Peyer's patch (tissue), 4 donors: ENCODE results near the gene NATD1. TPM values are rescaled to one million over a fixed set of nuclear protein-coding genes. Genes with fewer than 3 reads are reported as not detected.
A peak's percentile ranks its signal among the peaks of the same experiment; 100 is the strongest.
"Not testable (repeated sequence)": the region's sequence is repeated elsewhere in the genome, so short reads cannot be mapped to it uniquely, and the experiment has no call there.

Experiments
- DNase-seq, 3 donors: peaks; one replicate each; pipeline ENCODE4 v3.0.0-alpha.2; 2017 to 2019
- H3K27ac ChIP-seq, 4 donors: fragments of 200-600 bp; sonication (generic); one replicate each; pipeline ENCODE4 v1.5.1; 2016 to 2019
- H3K27me3 ChIP-seq, 2 donors: fragments of 200-600 bp; sonication (generic); one replicate each; pipeline ENCODE4 v1.5.1; 2019
- H3K36me3 ChIP-seq, 3 donors: fragments of 200-600 bp; sonication (generic); one replicate each; pipeline ENCODE4 v1.5.1; 2016 to 2019
- H3K4me1 ChIP-seq, 4 donors: fragments of 200-600 bp; sonication (generic); one replicate each; pipeline ENCODE4 v1.5.1; 2016 to 2019
- H3K4me3 ChIP-seq, 4 donors: fragments of 200-600 bp; sonication (generic); 1 replicate in 3 of 4; 2 replicates in 1 of 4; pipeline ENCODE4 v1.5.1; 2016 to 2019; ENCODE audit warnings: mild to moderate bottlenecking in 1 of 4
- H3K9me3 ChIP-seq, 4 donors: fragments of 200-600 bp; sonication (generic); one replicate each; pipeline ENCODE4 v1.5.1; 2016 to 2019; ENCODE audit warnings: mild to moderate bottlenecking in 1 of 4
- CTCF ChIP-seq, 6 experiments: fragments of 450-650 bp in 4 of 6; fragments of 200-600 bp in 2 of 6; sonication (generic) in 1 of 6; IDR thresholded peaks; one replicate each; pipeline ENCODE4 v1.5.1; 2017 to 2019; ENCODE audit warnings: antibody characterized with exemption in 6 of 6, mild to moderate bottlenecking in 3 of 6, moderate library complexity in 1 of 6
- POLR2A ChIP-seq, 2 donors: fragments of 450-650 bp; IDR thresholded peaks; one replicate each; pipeline ENCODE4 v1.5.1; 2017; ENCODE audit warnings: antibody characterized with exemption in 2 of 2, mild to moderate bottlenecking in 2 of 2, moderate library complexity in 2 of 2
- total RNA-seq, 4 donors: library from RNA; depleted of rRNA; stranded (reverse); fragments of >200 nt; gene quantifications; one replicate each; pipeline ENCODE4 v1.1.0, GENCODE V29; 2016

Gene NATD1
- total RNA-seq, 4 donors from 2014 or later, result 5.0 to 11.4 (median 10.1) TPM

GRCh38 chr17:21233581-21234347, 19.4 kb downstream of the NATD1 start:
- Histone ChIP-seq H3K9me3 (no peaks in the 10 kb centered on the region), H3K27me3 (no peaks in the 10 kb centered on the region), H3K27ac (no peak overlapping the region), H3K36me3 (no peaks in the 10 kb centered on the region), H3K4me1 (no peaks in the 10 kb centered on the region), H3K4me3 (no peak overlapping the region)
- no peak for DNase-seq
- TF ChIP-seq POLR2A (IDR thresholded peaks at IDR 0.05) (no peak), CTCF (IDR thresholded peaks at IDR 0.05) (no peak)

- no peak overlapping the region for H3K4me3 ChIP-seq
- TF ChIP-seq POLR2A (IDR thresholded peaks at IDR 0.05) (no peak), CTCF (IDR thresholded peaks at IDR 0.05) (no peak)
Observed at GRCh38 chr17:21232033-21232749, 21.0 kb downstream of the NATD1 start.

GRCh38 chr17:21231533-21231932, 21.7 kb downstream of the NATD1 start:
- peak in 1 of 3 donors; percentile 14 for DNase-seq
- Histone ChIP-seq H3K27me3 (no peaks in the 10 kb centered on the region), H3K36me3 (no peaks in the 10 kb centered on the region), H3K9me3 (no peaks in the 10 kb centered on the region), H3K4me1 (no peaks in the 10 kb centered on the region), H3K4me3 (no peak overlapping the region), H3K27ac (no peak overlapping the region)
- TF ChIP-seq POLR2A (IDR thresholded peaks at IDR 0.05) (no peak), CTCF (IDR thresholded peaks at IDR 0.05) (no peak)

More at GRCh38 chr17:21232033-21232749, 21.0 kb downstream of the NATD1 start:
- Histone ChIP-seq H3K27ac (no peak overlapping the region), H3K27me3 (no peaks in the 10 kb centered on the region), H3K9me3 (no peaks in the 10 kb centered on the region), H3K36me3 (no peaks in the 10 kb centered on the region), H3K4me1 (no peaks in the 10 kb centered on the region)
- no peak for DNase-seq

GRCh38 chr17:21228845-21229244, 24.4 kb downstream of the NATD1 start:
- DNase-seq, result no peak
- TF ChIP-seq POLR2A (IDR thresholded peaks at IDR 0.05), result no peak
- Histone ChIP-seq H3K27me3 (no peaks in the 10 kb centered on the region), H3K4me1 (no peaks in the 10 kb centered on the region), H3K27ac (no peak overlapping the region), H3K9me3 (no peaks in the 10 kb centered on the region), H3K36me3 (no peaks in the 10 kb centered on the region), H3K4me3 (no peak overlapping the region)

GRCh38 chr17:21228111-21228510, 25.1 kb downstream of the NATD1 start:
- no peak for DNase-seq
- TF ChIP-seq POLR2A (IDR thresholded peaks at IDR 0.05), result no peak
- TF ChIP-seq CTCF (IDR thresholded peaks at IDR 0.05), result no peak
- H3K4me1 ChIP-seq, result no peaks in the 10 kb centered on the region
- no peaks in the 10 kb centered on the region for H3K36me3 ChIP-seq
- no peaks in the 10 kb centered on the region for H3K27me3 ChIP-seq
- no peaks in the 10 kb centered on the region for H3K9me3 ChIP-seq
- H3K27ac ChIP-seq, result no peak overlapping the region
- no peak overlapping the region for H3K4me3 ChIP-seq

GRCh38 chr17:21227277-21227676, 25.9 kb downstream of the NATD1 start:
- H3K27me3 ChIP-seq, DNase-seq, H3K4me3 ChIP-seq, H3K27ac ChIP-seq, H3K9me3 ChIP-seq, H3K36me3 ChIP-seq, H3K4me1 ChIP-seq: not testable (repeated sequence)
